Smooth muscle cell (in vitro differentiated cells): ENCODE data around the gene ST3GAL4. TPM values are rescaled to one million over a fixed set of nuclear protein-coding genes. Genes with fewer than 3 reads are reported as not detected.
"Not testable (repeated sequence)": the region's sequence is repeated elsewhere in the genome, so short reads cannot be mapped to it uniquely, and the experiment has no call there.

Experiments
- DNase-seq: peaks from one replicate; lab custom pipeline; 2025; ENCODE audit not compliant: unreplicated experiment; lab: John Stamatoyannopoulos, UW
- H2AFZ ChIP-seq: fragments of 200-600 bp; sonication (generic); 2 replicates; pipeline ENCODE4 v1.6.0; 2016; ENCODE audit warnings: antibody characterized with exemption, low read depth, mild to moderate bottlenecking
- H3F3A ChIP-seq: fragments of 200-600 bp; sonication (generic); 2 replicates; pipeline ENCODE4 v1.6.0; 2017; ENCODE audit warnings: antibody characterized with exemption, low read depth
- H3K27ac ChIP-seq: fragments of 200-600 bp; sonication (generic); 2 replicates; pipeline ENCODE4 v1.5.1; 2016; ENCODE audit warnings: low read depth, mild to moderate bottlenecking
- H3K27me3 ChIP-seq: fragments of 200-600 bp; sonication (generic); 2 replicates; pipeline ENCODE4 v1.6.1; 2016; ENCODE audit warnings: low read depth, mild to moderate bottlenecking
- H3K36me3 ChIP-seq: fragments of 200-600 bp; sonication (generic); 2 replicates; pipeline ENCODE4 v1.5.1; 2016; ENCODE audit warnings: low read depth
- H3K4me1 ChIP-seq: fragments of 200-600 bp; sonication (generic); 2 replicates; pipeline ENCODE4 v1.5.1; 2016; ENCODE audit warnings: low read depth
- H3K4me2 ChIP-seq: fragments of 200-600 bp; sonication (generic); 2 replicates; pipeline ENCODE4 v1.6.0; 2016; ENCODE audit warnings: mild to moderate bottlenecking
- H3K4me3 ChIP-seq: fragments of 200-600 bp; sonication (generic); 2 replicates; pipeline ENCODE4 v1.5.1; 2016; ENCODE audit warnings: mild to moderate bottlenecking
- H3K79me2 ChIP-seq: fragments of 200-600 bp; sonication (generic); 2 replicates; pipeline ENCODE4 v1.6.0; 2016; ENCODE audit warnings: low read depth, mild to moderate bottlenecking
- H3K9ac ChIP-seq: fragments of 200-600 bp; sonication (generic); 2 replicates; pipeline ENCODE4 v1.6.0; 2016; ENCODE audit warnings: low read depth
- H3K9me3 ChIP-seq: fragments of 200-600 bp; sonication (generic); replicated peaks from 2 replicates; pipeline ENCODE4 v1.5.1; 2016; ENCODE audit warnings: low read depth
- H4K20me1 ChIP-seq: fragments of 200-600 bp; sonication (generic); 2 replicates; pipeline ENCODE4 v1.6.0; 2016; ENCODE audit warnings: low read depth
- CTCF ChIP-seq: fragments of 200-600 bp; sonication (generic); IDR thresholded peaks from 2 replicates; pipeline ENCODE4 v1.5.1; 2017; ENCODE audit warnings: borderline replicate concordance, mild to moderate bottlenecking, antibody characterized with exemption; ENCODE audit not compliant: insufficient read depth, poor library complexity, severe bottlenecking
- WGBS: methylation state at CpG from one replicate; pipeline ENCODE4 v1.1.7; 2016; ENCODE audit warnings: low lambda C conversion rate; 5-methylcytosine and 5-hydroxymethylcytosine counted together
- polyA plus RNA-seq: library from polyadenylated mRNA; unstranded; fragments of >200 nt; fragmentation: Nextera tagmentation; extraction: Ambion mirVana; gene quantifications from 2 replicates; pipeline ENCODE4 v1.2.1, GENCODE V29; 2016
- total RNA-seq: library from RNA; depleted of rRNA; stranded (reverse); fragments of >200 nt; gene quantifications from 2 replicates; pipeline ENCODE4 v1.2.3, GENCODE V29; 2014

The ST3GAL4 gene
- total and polyA plus RNA-seq, 2 experiments from 2014 or later: 60.3 to 60.9 TPM

- H2AFZ ChIP-seq, H3K4me2 ChIP-seq, DNase-seq, H3K27ac ChIP-seq, H3F3A ChIP-seq, H3K4me1 ChIP-seq, H3K36me3 ChIP-seq, H3K9ac ChIP-seq, H3K27me3 ChIP-seq, H3K9me3 ChIP-seq, H3K4me3 ChIP-seq: not testable (repeated sequence)
- 83% methylated on average over 5 of the region's 5 CpGs for WGBS
- Histone ChIP-seq H3K79me2 (peaks cover 67% of the 10 kb centered on the region), H4K20me1 (peaks cover 82% of the 10 kb centered on the region)
Observed at GRCh38 chr11:126365508-126365907, 10.0 kb downstream of the ST3GAL4 start.

GRCh38 chr11:126366064-126366822 lies 10.8 kb downstream of the ST3GAL4 start:
- no peak for DNase-seq
- H2AFZ ChIP-seq: no peak overlapping the region
- H3K4me1 ChIP-seq: no peaks in the 10 kb centered on the region
- 68% methylated on average over 19 of the region's 19 CpGs for WGBS
- H3F3A ChIP-seq: no peaks in the 10 kb centered on the region
- no peaks in the 10 kb centered on the region for H3K9me3 ChIP-seq
- H3K36me3 ChIP-seq: no peaks in the 10 kb centered on the region
- no peak for TF ChIP-seq CTCF
- no peaks in the 10 kb centered on the region for H3K27me3 ChIP-seq
- peaks cover 79% of the 10 kb centered on the region for H4K20me1 ChIP-seq
- peaks cover 66% of the 10 kb centered on the region for H3K79me2 ChIP-seq
- no peak overlapping the region for H3K4me3 ChIP-seq
- no peak overlapping the region for H3K4me2 ChIP-seq
- H3K9ac ChIP-seq: no peak overlapping the region
- H3K27ac ChIP-seq: no peak overlapping the region

- not testable (repeated sequence) for H2AFZ ChIP-seq, H3K4me2 ChIP-seq, H3K27me3 ChIP-seq, DNase-seq, H3K36me3 ChIP-seq, H3K27ac ChIP-seq, H3K9me3 ChIP-seq, H3F3A ChIP-seq, H3K9ac ChIP-seq, H3K4me1 ChIP-seq, H3K4me3 ChIP-seq
- Histone ChIP-seq H3K79me2 (peaks cover 67% of the 10 kb centered on the region), H4K20me1 (peaks cover 80% of the 10 kb centered on the region)
- WGBS: 82% methylated on average over 14 of the region's 14 CpGs
Observed at GRCh38 chr11:126366823-126367654, 11.6 kb downstream of the ST3GAL4 start.

- not testable (repeated sequence) for H3K4me2 ChIP-seq, H3K9ac ChIP-seq, DNase-seq, H2AFZ ChIP-seq, H3K27me3 ChIP-seq, H3K27ac ChIP-seq, H3K4me1 ChIP-seq, H3F3A ChIP-seq, H3K36me3 ChIP-seq, H3K4me3 ChIP-seq, H3K9me3 ChIP-seq
- Histone ChIP-seq H4K20me1 (peaks cover 79% of the 10 kb centered on the region), H3K79me2 (peaks cover 68% of the 10 kb centered on the region)
- over 99% methylated on average over 5 of the region's 5 CpGs for WGBS
Observed at GRCh38 chr11:126367806-126368205, 12.3 kb downstream of the ST3GAL4 start.

- H3K4me3 ChIP-seq, H3K9me3 ChIP-seq, H2AFZ ChIP-seq, H3K36me3 ChIP-seq, H3K9ac ChIP-seq, H3K4me2 ChIP-seq, H3K27ac ChIP-seq, H3K27me3 ChIP-seq, H3F3A ChIP-seq, DNase-seq, H3K4me1 ChIP-seq: not testable (repeated sequence)
- Histone ChIP-seq H4K20me1 (peaks cover 79% of the 10 kb centered on the region), H3K79me2 (peaks cover 66% of the 10 kb centered on the region)
- 77% methylated on average over 11 of the region's 11 CpGs for WGBS
Observed at GRCh38 chr11:126368336-126369119, 13.0 kb downstream of the ST3GAL4 start.
